GM21526 (cell line): ENCODE results near the gene DDX3X.
"Not testable (repeated sequence)": the region's sequence is repeated elsewhere in the genome, so short reads cannot be mapped to it uniquely, and the experiment has no call there.

Source experiments
- ATAC-seq: cut with Tn5 transposase; IDR thresholded peaks from one replicate; pipeline ENCODE4 v1.9.1; 2021; ENCODE audit warnings: moderate library complexity; ENCODE audit not compliant: unreplicated experiment, low FRiP score

DDX3X gene

DNA sequence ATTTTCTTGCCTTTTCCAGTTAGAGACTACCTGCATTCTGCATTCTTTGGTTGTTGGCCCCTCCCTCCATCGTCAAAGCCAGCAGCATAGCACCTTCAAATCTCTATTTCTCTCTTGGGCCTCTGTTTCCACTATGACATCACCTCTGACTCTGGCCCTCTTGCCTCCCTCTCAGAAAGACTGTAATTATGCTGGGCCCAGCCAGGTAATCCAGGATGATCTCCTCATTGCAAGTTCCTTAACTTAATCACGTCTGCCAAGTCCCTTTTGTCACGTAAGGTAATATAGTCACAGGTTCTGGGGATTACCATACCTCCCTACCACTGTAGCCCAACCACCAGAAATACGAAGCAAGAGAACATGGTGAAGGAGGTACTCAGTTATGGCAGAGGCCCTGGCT, 73.9 kb downstream of the DDX3X start:
- no peak for ATAC-seq

DNA sequence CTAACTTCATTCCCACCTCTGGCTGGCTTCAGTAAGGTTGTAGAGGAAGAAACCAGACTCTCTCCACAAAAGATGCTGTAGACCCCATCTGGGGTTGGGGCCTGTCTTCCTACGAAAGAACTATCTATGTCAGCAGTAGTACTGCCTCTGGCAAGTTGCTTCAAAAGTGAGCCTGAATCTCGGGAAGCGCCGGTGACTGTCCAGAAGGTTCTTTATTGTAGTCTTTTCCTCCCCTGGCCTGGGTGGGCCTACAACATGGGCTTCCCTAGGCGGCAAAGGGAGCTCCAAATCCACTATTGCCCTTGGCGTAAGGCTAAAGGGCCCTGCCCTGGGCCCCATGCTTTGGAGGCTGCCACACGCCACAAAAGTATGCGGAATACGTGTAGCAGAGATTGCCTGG, 74.6 kb downstream of the DDX3X start:
- no peak for ATAC-seq

DNA sequence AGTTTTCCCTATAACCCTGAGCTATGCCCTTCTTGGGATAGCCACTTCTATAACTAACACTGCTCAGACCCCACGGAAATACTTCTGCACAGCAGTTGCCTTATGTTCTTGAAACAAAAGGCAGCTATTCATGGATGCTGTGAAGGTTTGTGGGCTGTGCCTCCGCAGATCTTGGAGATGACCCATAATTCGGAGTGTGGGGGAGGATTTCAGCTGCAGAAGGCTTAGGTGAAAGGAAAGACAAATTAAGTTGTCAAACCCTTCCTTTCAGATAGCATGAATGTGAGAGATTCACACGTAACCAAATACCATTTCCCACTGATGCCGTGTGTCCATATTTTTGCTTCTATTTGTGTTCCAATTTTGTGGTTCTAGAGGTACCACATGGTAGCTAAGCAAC, 75.0 kb downstream of the DDX3X start:
- ATAC-seq, result no peak

DNA sequence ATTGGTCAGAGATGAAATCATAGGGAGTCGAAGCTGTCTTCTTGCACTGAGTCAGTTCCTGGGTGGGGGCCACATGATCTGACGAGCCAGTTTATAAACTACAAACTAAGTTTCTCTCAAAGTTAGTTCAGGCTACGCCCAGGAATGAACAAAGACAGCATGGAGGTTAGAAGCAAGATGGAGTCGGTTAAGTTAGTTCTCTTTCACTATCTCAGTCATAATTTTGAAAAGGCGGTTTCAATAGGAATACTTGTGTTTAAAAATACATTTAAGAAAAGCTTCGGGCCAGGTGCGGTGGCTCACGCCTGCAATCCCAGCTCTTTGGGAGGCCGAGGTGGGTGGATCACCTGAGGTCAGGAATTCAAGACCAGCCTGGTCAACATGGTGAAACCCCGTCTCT, 77.3 kb downstream of the DDX3X start:
- not testable (repeated sequence) for ATAC-seq

DNA sequence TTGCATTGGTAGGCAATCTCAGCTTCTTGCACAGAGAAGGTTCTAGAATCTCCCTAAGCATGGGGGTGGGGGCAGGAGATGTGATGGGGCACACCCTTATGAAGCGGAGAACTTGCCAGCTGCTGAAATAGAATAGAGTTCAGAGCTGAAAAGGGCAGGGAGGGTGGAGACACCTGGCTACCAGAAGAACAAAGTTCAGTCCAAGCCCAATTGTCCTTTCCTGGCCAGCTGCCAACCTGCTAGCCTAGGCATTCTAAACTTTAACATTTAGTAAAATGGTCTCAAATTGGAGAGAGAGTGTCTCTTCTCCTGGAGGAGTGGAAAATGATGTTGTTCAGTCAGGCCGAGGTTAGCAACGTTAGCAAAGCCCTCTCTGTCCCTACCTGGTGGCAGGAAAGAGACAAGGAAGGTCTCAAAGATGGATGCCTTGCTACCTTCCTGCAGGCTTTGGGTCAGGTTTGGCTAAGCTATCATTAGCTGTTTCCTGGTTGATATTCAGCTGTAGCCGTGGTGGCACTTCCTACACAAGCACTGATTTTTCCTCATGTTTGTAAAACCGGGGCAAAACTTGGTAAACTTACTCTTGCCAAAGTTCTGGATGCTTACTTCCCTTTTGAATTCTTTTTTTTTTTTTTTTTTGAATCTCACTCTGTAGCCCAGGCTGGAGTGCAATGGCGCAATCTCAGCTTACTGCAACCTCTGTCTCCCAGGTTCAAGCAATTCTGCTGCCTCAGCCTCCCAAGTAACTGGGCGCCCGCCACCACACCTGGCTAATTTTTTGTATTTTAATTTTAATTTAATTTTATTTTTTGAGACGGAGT, 78.5 kb downstream of the DDX3X start:
- no peak for ATAC-seq
